SU-DHL-6 (cell line): ENCODE data around the gene RALBP1.

Experiments used
- H2AFZ ChIP-seq: fragments of 200-600 bp; sonication (generic); 2 replicates; pipeline ENCODE4 v1.6.1; 2014; ENCODE audit warnings: low read depth, mild to moderate bottlenecking, moderate library complexity, mixed read lengths, antibody characterized with exemption, low read length; ENCODE audit not compliant: severe bottlenecking
- H3F3A ChIP-seq: fragments of 200-600 bp; shearing (Covaris generic); 2 replicates; pipeline ENCODE4 v1.6.0; 2016; ENCODE audit warnings: antibody characterized with exemption, mild to moderate bottlenecking; ENCODE audit not compliant: insufficient read depth
- H3K27ac ChIP-seq: fragments of 200-600 bp; sonication (generic); 2 replicates; pipeline ENCODE4 v1.5.1; 2016; ENCODE audit warnings: low read depth, mild to moderate bottlenecking, low read length, moderate library complexity, mixed read lengths
- H3K27me3 ChIP-seq: fragments of 200-600 bp; sonication (generic), shearing (Covaris generic); 2 replicates; pipeline ENCODE4 v1.6.0; 2014; ENCODE audit warnings: mild to moderate bottlenecking, low read length
- H3K36me3 ChIP-seq: fragments of 200-600 bp; sonication (generic); 2 replicates; pipeline ENCODE4 v1.6.1; 2014; ENCODE audit warnings: mild to moderate bottlenecking, low read length, mixed read lengths
- H3K4me2 ChIP-seq: fragments of 300-600, 200-600 bp; shearing (Covaris generic), sonication (generic); 2 replicates; pipeline ENCODE4 v1.6.0; 2014; ENCODE audit warnings: low read length, low read depth, mild to moderate bottlenecking; ENCODE audit not compliant: poor library complexity, severe bottlenecking
- H3K4me3 ChIP-seq: fragments of 200-600 bp; sonication (generic); 2 replicates; pipeline ENCODE4 v1.5.1; 2014; ENCODE audit warnings: antibody characterized with exemption, low read length, mild to moderate bottlenecking, mixed read lengths; ENCODE audit not compliant: insufficient read depth, poor library complexity, severe bottlenecking
- H3K79me2 ChIP-seq: fragments of 200-600 bp; sonication (generic); 2 replicates; pipeline ENCODE4 v1.6.1; 2014; ENCODE audit warnings: mild to moderate bottlenecking, low read length, moderate library complexity; ENCODE audit not compliant: insufficient read depth
- H3K9ac ChIP-seq: fragments of 200-600 bp; sonication (generic); 2 replicates; pipeline ENCODE4 v1.7.0; 2014; ENCODE audit warnings: mild to moderate bottlenecking, low read length
- H3K9me2 ChIP-seq: fragments of 200-600 bp; sonication (generic); replicated peaks from 2 replicates; pipeline ENCODE4 v1.6.1; 2014; ENCODE audit warnings: low read length; ENCODE audit not compliant: insufficient read depth
- H3K9me3 ChIP-seq: fragments of 200-600 bp; sonication (generic); 2 replicates; pipeline ENCODE4 v1.6.1; 2014; ENCODE audit warnings: low read length, mixed read lengths; ENCODE audit not compliant: insufficient read depth
- H4K20me1 ChIP-seq: fragments of 200-600 bp; sonication (generic); 2 replicates; pipeline ENCODE4 v1.6.1; 2014; ENCODE audit warnings: low read depth, mild to moderate bottlenecking, antibody characterized with exemption, low read length, moderate library complexity, mixed read lengths
- CTCF ChIP-seq: fragments of 200-600 bp; sonication (generic); IDR thresholded peaks from one replicate; pipeline ENCODE4 v1.5.1; 2017; ENCODE audit warnings: antibody characterized with exemption, mild to moderate bottlenecking, low read length, moderate library complexity; ENCODE audit not compliant: insufficient read depth, poor library complexity, severe bottlenecking
- EZH2phosphoT487 ChIP-seq: fragments of 200-600 bp; sonication (generic), shearing (Covaris generic); conservative IDR thresholded peaks from 2 replicates; pipeline ENCODE4 v1.6.1; 2018; ENCODE audit warnings: mild to moderate bottlenecking, antibody characterized with exemption, low read length, moderate library complexity, mixed read lengths

The RALBP1 gene

DNA sequence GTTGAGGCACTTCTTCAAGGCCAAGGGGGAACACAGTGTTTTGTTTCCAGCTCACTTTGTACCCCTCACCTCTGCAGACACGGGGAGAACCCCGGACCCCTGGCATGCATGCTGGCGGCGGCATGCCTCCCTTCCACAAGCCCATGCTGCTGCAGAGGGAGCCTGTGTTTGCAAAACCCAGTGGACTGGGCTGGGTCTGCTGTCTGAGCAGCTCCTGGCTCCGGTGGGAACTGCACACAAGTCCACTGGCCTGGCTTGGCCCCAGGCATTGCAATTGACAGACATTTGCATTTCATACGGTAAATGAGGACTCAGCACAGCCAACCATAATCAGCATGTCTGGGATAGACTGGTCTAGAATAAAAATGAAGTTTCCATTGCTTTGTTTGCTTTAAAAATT lies 62.4 kb downstream of the RALBP1 start:
- H3K27ac ChIP-seq: no peak overlapping the region
- no peak for TF ChIP-seq CTCF
- TF ChIP-seq EZH2phosphoT487: no peak
- no peaks in the 10 kb centered on the region for H3K36me3 ChIP-seq
- no peak overlapping the region for H2AFZ ChIP-seq
- no peaks in the 10 kb centered on the region for H3K9me3 ChIP-seq
- H3K4me2 ChIP-seq: no peak overlapping the region
- no peak overlapping the region for H3K9ac ChIP-seq
- H4K20me1 ChIP-seq: no peaks in the 10 kb centered on the region
- H3K27me3 ChIP-seq: no peaks in the 10 kb centered on the region
- no peaks in the 10 kb centered on the region for H3F3A ChIP-seq
- no peaks in the 10 kb centered on the region for H3K9me2 ChIP-seq
- no peak overlapping the region for H3K4me3 ChIP-seq
- H3K79me2 ChIP-seq: no peaks in the 10 kb centered on the region

GRCh38 chr18:9539283-9539682 lies 64.0 kb downstream of the RALBP1 start:
- TF ChIP-seq CTCF (no peak), EZH2phosphoT487 (no peak)
- Histone ChIP-seq H3K36me3 (no peaks in the 10 kb centered on the region), H4K20me1 (no peaks in the 10 kb centered on the region), H3K4me3 (no peak overlapping the region), H3K4me2 (no peak overlapping the region), H3K9me3 (no peaks in the 10 kb centered on the region), H3K27ac (no peak overlapping the region), H3F3A (no peaks in the 10 kb centered on the region), H3K9ac (no peak overlapping the region), H3K79me2 (no peaks in the 10 kb centered on the region), H3K9me2 (no peaks in the 10 kb centered on the region), H3K27me3 (no peaks in the 10 kb centered on the region), H2AFZ (no peak overlapping the region)

DNA sequence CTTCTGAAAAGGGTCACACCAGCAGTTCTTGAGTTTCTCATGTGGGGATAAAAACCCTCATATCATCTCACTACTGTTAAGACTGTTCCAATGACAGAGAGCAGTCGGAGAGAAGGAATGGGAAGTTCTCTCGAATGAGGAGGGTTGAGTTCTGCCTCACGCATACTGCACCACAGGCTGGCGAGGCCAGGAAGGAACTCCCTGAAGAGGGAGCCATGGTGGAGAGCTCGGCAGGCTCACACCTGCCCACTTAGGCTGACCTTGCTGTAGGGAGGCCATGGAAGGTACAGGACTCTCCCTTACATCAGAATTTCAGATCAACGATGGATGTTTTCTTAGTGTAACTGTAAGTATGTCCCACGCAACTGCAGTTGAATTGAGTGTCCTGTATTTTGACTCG lies 64.6 kb downstream of the RALBP1 start:
- Histone ChIP-seq H3K9me3 (no peaks in the 10 kb centered on the region), H3K9me2 (no peaks in the 10 kb centered on the region), H4K20me1 (no peaks in the 10 kb centered on the region), H3F3A (no peaks in the 10 kb centered on the region), H3K9ac (no peak overlapping the region), H3K27ac (no peak overlapping the region), H3K4me2 (no peak overlapping the region), H3K4me3 (no peak overlapping the region), H3K79me2 (no peaks in the 10 kb centered on the region), H3K27me3 (no peaks in the 10 kb centered on the region), H2AFZ (no peak overlapping the region), H3K36me3 (no peaks in the 10 kb centered on the region)
- no peak for TF ChIP-seq EZH2phosphoT487
- no peak for TF ChIP-seq CTCF

GRCh38 chr18:9542924-9543323 lies 67.6 kb downstream of the RALBP1 start:
- Histone ChIP-seq H3K27me3 (no peaks in the 10 kb centered on the region), H3K4me3 (no peak overlapping the region), H3K27ac (no peak overlapping the region), H3K36me3 (no peaks in the 10 kb centered on the region), H4K20me1 (no peaks in the 10 kb centered on the region), H3K9me2 (no peaks in the 10 kb centered on the region), H3K79me2 (no peaks in the 10 kb centered on the region), H3K9ac (no peak overlapping the region), H2AFZ (no peak overlapping the region), H3K9me3 (no peaks in the 10 kb centered on the region), H3F3A (no peaks in the 10 kb centered on the region), H3K4me2 (no peak overlapping the region)
- TF ChIP-seq CTCF (no peak), EZH2phosphoT487 (no peak)
